HG03175 (cell line): ENCODE data around the gene DAAM1.

ENCODE experiments used
- ATAC-seq: cut with Tn5 transposase; IDR thresholded peaks from one replicate; pipeline ENCODE4 v1.9.1; 2021; ENCODE audit warnings: mild to moderate bottlenecking, moderate library complexity; ENCODE audit not compliant: unreplicated experiment

DAAM1 gene

DNA sequence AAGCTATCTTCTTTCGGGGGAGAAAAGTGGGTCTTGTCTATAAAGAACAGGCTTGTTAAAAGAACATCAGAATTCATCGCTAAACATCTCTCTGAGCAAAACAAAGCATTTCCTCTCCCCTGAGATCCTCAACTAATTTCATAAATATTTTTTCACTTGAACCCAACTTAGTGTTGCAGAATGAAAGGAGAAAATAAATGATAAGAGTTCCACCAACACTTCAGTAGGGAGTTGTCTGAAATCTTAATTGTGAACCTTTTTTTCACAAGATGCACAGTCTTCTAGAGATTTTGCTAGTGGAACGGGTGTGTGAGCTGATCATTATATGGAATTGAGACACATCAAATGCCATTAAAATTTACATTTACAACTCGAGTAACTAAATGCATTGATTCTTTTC is 1.3 kb upstream of the DAAM1 start:
- no peak for ATAC-seq

DNA sequence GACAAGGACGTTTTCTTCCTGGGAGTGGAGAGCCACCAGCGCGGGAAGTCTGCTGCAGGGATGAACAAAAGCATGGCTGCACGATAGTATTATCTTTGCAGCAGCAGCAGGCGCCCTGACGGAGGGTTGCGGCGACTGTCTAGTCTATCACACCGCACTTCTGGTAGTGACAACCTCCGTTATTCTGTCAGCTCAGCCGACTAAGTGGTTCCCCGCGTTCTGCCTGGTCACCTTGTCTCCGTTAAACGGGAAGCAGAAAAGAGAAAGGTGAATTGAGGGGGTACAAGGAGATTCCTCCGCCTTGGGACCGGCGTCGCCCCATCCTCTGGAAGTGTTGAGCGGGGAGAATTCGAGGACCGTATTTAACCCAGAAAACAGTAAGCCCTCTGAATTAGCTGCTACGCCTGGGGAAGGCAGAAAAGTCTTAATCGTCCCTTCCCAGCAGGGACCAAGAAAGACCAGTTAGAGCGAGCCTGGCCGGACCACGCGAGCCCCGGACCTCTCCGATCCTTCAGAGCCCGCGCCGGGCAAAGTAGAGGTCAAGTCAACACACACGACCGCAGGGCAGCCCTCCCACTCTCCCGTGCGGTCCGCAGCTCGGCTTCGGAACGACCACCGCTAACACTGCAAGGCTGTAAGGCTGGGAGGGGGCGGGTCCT is 536 bp upstream of the DAAM1 start:
- ATAC-seq: peak; percentile 9

GRCh38 chr14:59189091-59189785 is 771 bp downstream of the DAAM1 start:
- ATAC-seq: peak; percentile 23

DNA sequence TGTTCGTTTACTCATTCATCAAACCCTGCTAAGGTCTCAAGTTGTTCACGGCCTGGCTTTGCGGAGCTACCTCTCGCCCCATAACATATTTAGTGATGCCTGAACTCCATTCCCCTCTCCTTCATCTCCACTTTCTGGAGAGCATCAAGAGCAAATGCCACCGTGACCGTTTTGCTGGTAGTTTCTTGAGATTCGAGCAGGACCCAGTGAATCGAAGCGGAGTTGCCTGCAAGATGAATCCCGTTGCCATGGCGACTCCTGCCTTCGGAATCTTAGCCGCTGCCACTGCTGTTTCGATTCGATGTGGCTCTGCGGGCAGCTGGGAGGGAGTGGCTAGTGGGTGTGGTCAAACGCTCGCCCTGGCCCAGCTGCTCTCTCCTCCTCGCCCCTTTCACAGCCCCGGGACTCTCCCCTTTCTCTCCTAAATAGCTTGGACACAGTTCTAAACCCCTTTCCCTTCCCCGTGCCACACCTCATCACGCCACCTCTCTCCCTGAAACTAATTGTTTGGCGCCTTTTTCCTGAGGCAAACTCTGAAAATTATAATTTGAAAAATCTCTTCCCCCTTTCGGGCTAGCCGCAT is 1.4 kb downstream of the DAAM1 start:
- ATAC-seq: peak; percentile 49

DNA sequence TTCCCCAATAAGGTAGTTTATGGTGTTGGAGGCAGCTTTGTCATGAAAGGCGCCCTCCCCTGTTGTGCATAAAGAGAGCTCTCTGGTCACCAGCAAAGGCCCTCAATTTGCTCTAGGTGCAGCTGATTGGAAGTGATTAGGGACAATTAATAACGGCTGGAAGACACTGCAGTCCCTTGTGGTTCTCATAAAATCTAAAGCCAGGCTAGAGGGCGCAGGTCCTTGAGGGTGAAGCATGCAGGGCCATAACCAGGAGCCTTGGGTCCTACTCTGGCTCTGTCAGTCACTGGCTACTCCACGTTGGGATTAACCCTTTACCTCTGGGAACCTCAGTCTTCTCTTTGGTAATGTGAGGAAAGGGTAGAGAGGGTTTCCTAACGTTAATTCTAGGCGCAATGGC is 1.9 kb downstream of the DAAM1 start:
- peak; percentile 11 for ATAC-seq

DNA sequence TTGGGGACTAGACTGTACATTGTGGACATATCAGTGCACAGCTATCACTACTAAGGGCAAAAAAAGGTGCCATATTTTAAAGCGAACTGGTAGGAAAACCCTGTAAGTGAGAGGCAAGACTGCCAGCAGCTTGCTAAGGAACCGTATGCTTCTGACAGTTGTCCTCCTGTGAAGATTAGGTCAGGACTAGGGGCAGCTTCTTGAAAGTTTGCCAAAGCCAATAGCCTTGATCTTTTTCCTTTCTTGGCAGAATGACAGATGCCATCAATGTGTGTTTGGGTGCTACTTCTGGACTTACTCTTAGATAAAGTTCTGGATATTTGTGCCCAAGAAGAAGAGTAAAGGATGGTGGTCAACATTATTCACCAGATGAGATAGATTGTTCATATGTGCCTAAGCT is 7.4 kb downstream of the DAAM1 start:
- no peak for ATAC-seq

DNA sequence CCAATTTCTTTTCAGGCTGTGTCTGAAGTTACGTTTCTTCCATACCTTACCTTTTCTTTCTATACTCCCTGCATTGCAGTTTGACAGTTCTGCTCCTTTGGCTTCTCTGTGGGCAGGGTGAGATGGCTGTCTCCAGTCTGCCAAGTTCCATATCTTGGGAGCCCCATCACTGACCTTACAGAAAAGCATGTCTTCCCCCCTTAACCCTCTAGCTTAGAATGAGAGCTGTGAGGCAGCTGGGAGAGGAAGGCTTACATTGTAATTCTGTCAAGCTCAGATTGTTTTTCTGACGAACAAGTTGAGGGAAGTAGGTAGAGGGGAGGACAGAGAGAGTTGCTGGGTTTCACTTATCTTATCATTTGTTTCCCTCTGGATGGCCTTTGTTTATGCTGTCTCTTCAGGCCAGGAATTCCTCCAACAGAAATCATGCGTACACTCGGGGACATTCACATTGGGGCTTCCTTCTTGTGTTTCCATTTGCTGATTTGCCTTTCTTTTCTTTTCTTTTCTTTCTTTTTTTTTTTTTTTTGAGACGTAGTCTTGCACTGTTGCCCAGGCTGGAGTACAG is 9.3 kb downstream of the DAAM1 start:
- no peak for ATAC-seq

DNA sequence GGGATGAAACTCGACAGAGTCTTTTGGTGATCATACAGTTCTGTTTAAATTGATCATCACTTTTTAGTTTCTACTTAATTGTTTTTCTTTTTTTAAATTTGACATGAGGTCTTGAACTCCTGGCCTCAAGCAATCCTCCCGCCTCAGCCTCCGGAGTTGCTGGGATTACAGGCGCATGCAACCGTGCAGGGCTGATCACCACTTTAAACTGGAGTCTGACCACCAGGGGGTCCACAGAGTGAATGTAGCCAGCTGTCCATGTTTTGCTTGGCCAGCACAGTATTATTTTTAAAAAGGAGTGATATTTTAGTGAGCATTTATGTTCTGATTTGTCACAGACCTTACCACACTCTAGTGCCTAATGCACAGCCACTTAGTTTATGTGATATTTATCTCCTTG is 10.7 kb downstream of the DAAM1 start:
- ATAC-seq: no peak

DNA sequence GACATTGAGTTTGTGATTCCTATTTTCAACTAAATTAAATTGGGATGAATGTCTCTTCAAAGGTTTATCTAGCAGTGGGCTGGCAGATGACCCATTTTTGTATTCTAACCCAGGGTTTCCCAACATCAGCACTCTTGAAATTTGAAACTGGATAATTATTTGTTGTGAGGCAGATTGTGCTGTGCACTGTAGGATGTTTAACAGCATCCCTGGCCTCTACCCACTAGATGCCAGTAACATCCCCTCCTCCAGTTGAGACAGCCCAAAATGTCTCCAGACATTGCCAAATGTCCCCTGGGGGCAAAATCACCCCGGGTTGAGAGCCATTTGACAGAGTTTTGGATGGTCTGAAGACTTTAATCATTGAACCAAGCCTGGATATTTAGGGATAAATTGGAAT is 11.1 kb downstream of the DAAM1 start:
- ATAC-seq: no peak

DNA sequence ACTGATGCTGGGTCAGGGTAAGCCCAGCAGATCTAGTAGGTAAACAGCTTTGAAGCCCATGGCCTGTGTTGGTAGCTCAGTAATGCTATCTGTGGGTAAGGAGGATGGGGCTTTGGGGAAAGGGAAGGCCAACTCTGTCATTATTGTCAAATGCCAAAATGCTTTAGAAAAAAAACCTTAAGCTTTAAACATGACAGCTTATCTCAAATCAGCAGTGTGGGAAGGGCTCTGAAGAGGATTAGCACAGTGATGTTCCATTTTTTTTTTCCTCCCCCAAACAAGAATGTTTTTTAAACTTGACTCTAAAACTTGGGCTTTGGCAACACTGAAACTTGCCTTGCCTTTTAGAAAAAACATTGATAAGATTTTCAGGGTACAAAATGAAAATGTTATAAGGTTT is 11.7 kb downstream of the DAAM1 start:
- no peak for ATAC-seq

- no peak for ATAC-seq
Measured at GRCh38 chr14:59202031-59202430, 13.6 kb downstream of the DAAM1 start.

GRCh38 chr14:59204305-59204704 is 15.8 kb downstream of the DAAM1 start:
- ATAC-seq: no peak

- no peak for ATAC-seq
Measured at GRCh38 chr14:59206892-59207291, 18.4 kb downstream of the DAAM1 start.

- ATAC-seq: peak; percentile 43
Measured at GRCh38 chr14:59207506-59207933, 19.1 kb downstream of the DAAM1 start.

GRCh38 chr14:59208224-59208814 is 19.9 kb downstream of the DAAM1 start:
- no peak for ATAC-seq

DNA sequence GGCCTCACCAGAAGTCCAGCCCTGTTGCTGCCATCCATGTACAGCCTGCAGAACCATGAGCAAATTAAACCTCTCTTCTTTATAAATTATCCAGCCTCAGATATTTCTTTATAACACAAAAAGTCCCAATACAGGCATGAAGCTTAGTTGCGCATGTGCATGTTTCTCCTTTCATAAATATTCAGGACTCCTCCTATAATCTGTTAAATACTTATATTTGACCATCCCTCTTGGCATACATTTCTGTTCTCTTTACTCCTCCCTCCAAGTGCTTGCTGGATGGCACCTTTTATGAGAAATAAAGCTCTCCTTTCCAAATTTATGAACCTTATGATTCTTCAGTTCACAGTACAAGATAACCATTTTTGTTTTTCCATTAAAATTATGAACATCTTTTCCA is 20.5 kb downstream of the DAAM1 start:
- ATAC-seq: no peak

GRCh38 chr14:59210621-59211020 is 22.2 kb downstream of the DAAM1 start:
- no peak for ATAC-seq

GRCh38 chr14:59213368-59214315 is 25.2 kb downstream of the DAAM1 start:
- no peak for ATAC-seq

- peak; percentile 61 for ATAC-seq
Measured at GRCh38 chr14:59214702-59215302, 26.3 kb downstream of the DAAM1 start.

- ATAC-seq: peak; percentile 10
Measured at GRCh38 chr14:59215322-59215721, 26.9 kb downstream of the DAAM1 start.
